IMR-90 (cell line): ENCODE results near the gene NPTX2. TPM values are rescaled to one million over a fixed set of nuclear protein-coding genes. Genes with fewer than 3 reads are reported as not detected.

Experiments used
- ATAC-seq: fragments of 200-7000 bp; cut with Tn5 transposase; 2 replicates; pipeline ENCODE4 v1.9.1; 2020; ENCODE audit warnings: low read depth, mild to moderate bottlenecking, moderate library complexity
- BruUV-seq: library from RNA; stranded (reverse); fragments of 400-500 nt; replicated peaks from 2 replicates; lab custom pipeline; 2021; lab: Mats Ljungman, UMichigan
- CTCF ChIA-PET: fragments of 300-600 bp; formaldehyde crosslinking; extraction: SDS; loops from one replicate; lab custom pipeline; 2021; ENCODE audit warnings: antibody characterized with exemption; lab: Yijun Ruan, JAX
- POLR2A ChIA-PET: fragments of 300-600 bp; sonication (Branson Sonifier 250); formaldehyde crosslinking; loops from one replicate; lab custom pipeline; 2022; ENCODE audit warnings: antibody characterized with exemption; ENCODE audit not compliant: unreplicated experiment; lab: Charles Lee
- DNase-seq: peaks from one replicate; pipeline ENCODE4 v3.0.0; 2013
- H2AFZ ChIP-seq: replicated peaks from 2 replicates; pipeline ENCODE3; 2013; ENCODE audit warnings: low read length, mild to moderate bottlenecking; ENCODE audit not compliant: poor library complexity
- H2AK5ac ChIP-seq: 2 replicates; pipeline ENCODE4 v1.6.1; 2013; ENCODE audit warnings: low read depth, low read length, inconsistent platforms
- H2AK9ac ChIP-seq: replicated peaks from 2 replicates; pipeline ENCODE3; 2013; ENCODE audit warnings: mild to moderate bottlenecking, low read depth, low read length, moderate library complexity; ENCODE audit not compliant: poor library complexity
- H2BK120ac ChIP-seq: 2 replicates; pipeline ENCODE4 v1.6.1; 2013; ENCODE audit warnings: low read depth, low read length, inconsistent platforms
- H2BK15ac ChIP-seq: 3 replicates; pipeline ENCODE4 v1.6.1; 2013; ENCODE audit warnings: low read depth, low read length, inconsistent platforms
- H2BK20ac ChIP-seq: 2 replicates; pipeline ENCODE4 v1.6.1; 2013; ENCODE audit warnings: low read depth, mild to moderate bottlenecking, inconsistent platforms, low read length, moderate library complexity
- H2BK5ac ChIP-seq: 2 replicates; pipeline ENCODE4 v1.6.1; 2013; ENCODE audit warnings: mild to moderate bottlenecking, low read depth, low read length, inconsistent platforms; ENCODE audit not compliant: poor library complexity, severe bottlenecking
- H3K14ac ChIP-seq: replicated peaks from 2 replicates; pipeline ENCODE4 v1.6.1; 2013; ENCODE audit warnings: low read depth, low read length, inconsistent platforms
- H3K18ac ChIP-seq: 2 replicates; pipeline ENCODE4 v1.6.1; 2013; ENCODE audit warnings: low read depth, low read length, control low read depth
- H3K23ac ChIP-seq: 2 replicates; pipeline ENCODE4 v1.6.1; 2013; ENCODE audit warnings: low read depth, low read length, inconsistent platforms
- H3K27ac ChIP-seq: 2 replicates; pipeline ENCODE4 v1.5.1; 2013; ENCODE audit warnings: mild to moderate bottlenecking, control low read depth, low read length; ENCODE audit not compliant: insufficient read depth
- H3K27me3 ChIP-seq: 2 replicates; pipeline ENCODE4 v1.6.1; 2013; ENCODE audit warnings: low read length; ENCODE audit not compliant: control insufficient read depth, insufficient read depth
- H3K36me3 ChIP-seq: 2 replicates; pipeline ENCODE4 v1.6.1; 2013; ENCODE audit warnings: low read length, mixed read lengths; ENCODE audit not compliant: control insufficient read depth, insufficient read depth
- H3K4ac ChIP-seq: 2 replicates; pipeline ENCODE4 v1.6.1; 2013; ENCODE audit warnings: low read depth, low read length, inconsistent platforms
- H3K4me1 ChIP-seq: 2 replicates; pipeline ENCODE4 v1.6.1; 2013; ENCODE audit warnings: low read length, mixed read lengths; ENCODE audit not compliant: control insufficient read depth, insufficient read depth
- H3K4me2 ChIP-seq: 2 replicates; pipeline ENCODE4 v1.6.1; 2013; ENCODE audit warnings: low read depth, mild to moderate bottlenecking, control low read depth, low read length, moderate library complexity
- H3K4me3 ChIP-seq: 2 replicates; pipeline ENCODE4 v1.5.1; 2013; ENCODE audit warnings: low read depth, mild to moderate bottlenecking, control low read depth, low read length, moderate library complexity; ENCODE audit not compliant: insufficient read depth
- H3K56ac ChIP-seq: 2 replicates; pipeline ENCODE4 v1.6.1; 2013; ENCODE audit warnings: low read length, inconsistent platforms; ENCODE audit not compliant: insufficient read depth; ENCODE audit errors: extremely low read depth
- H3K79me1 ChIP-seq, 2 experiments: 2 replicates each; pipeline ENCODE4 v1.6.1; 2013; ENCODE audit warnings: low read length in 2 of 2, inconsistent platforms in 1 of 2, low read depth in 1 of 2
- H3K9ac ChIP-seq: 2 replicates; pipeline ENCODE4 v1.6.1; 2013; ENCODE audit warnings: low read depth, low read length, control low read depth
- H3K9me1 ChIP-seq: 2 replicates; pipeline ENCODE4 v1.6.1; 2013; ENCODE audit warnings: low read length, inconsistent platforms; ENCODE audit not compliant: insufficient read depth
- H3K9me3 ChIP-seq: 2 replicates; pipeline ENCODE4 v1.6.1; 2013; ENCODE audit warnings: low read length; ENCODE audit not compliant: control insufficient read depth, insufficient read depth
- H4K20me1 ChIP-seq: 2 replicates; pipeline ENCODE4 v1.6.1; 2013; ENCODE audit warnings: low read length, inconsistent platforms; ENCODE audit not compliant: insufficient read depth
- H4K5ac ChIP-seq: 2 replicates; pipeline ENCODE4 v1.6.1; 2013; ENCODE audit warnings: mild to moderate bottlenecking, low read depth, low read length, control low read depth
- H4K8ac ChIP-seq, 2 experiments: 2 replicates each; pipeline ENCODE4 v1.6.1; 2013; ENCODE audit warnings: low read depth in 2 of 2, low read length in 2 of 2, control low read depth in 1 of 2, inconsistent platforms in 1 of 2
- H4K91ac ChIP-seq: 2 replicates; pipeline ENCODE4 v1.6.1; 2013; ENCODE audit warnings: low read depth, low read length, inconsistent platforms; ENCODE audit not compliant: insufficient read depth
- BHLHE40 ChIP-seq: fragments of 150-350 bp; IDR thresholded peaks from 2 replicates; pipeline ENCODE4 v1.6.1; 2016; ENCODE audit warnings: mild to moderate bottlenecking, low read depth, low read length
- CEBPB ChIP-seq: IDR thresholded peaks from 2 replicates; pipeline ENCODE4 v1.6.1; 2012; ENCODE audit warnings: low read depth, low read length, improper control_type of control experiment
- CHD1 ChIP-seq: IDR thresholded peaks from 2 replicates; pipeline ENCODE4 v1.6.1; 2012; ENCODE audit warnings: low read depth, low read length, improper control_type of control experiment
- FOS ChIP-seq: fragments of 150-350 bp; IDR thresholded peaks from 2 replicates; pipeline ENCODE4 v1.6.1; 2016; ENCODE audit warnings: low read depth, low read length
- MAFK ChIP-seq: IDR thresholded peaks from 2 replicates; pipeline ENCODE4 v1.6.1; 2012; ENCODE audit warnings: low read depth, low read length, improper control_type of control experiment
- MAZ ChIP-seq: IDR thresholded peaks from 2 replicates; pipeline ENCODE4 v1.6.1; 2012; ENCODE audit warnings: low read depth, mild to moderate bottlenecking, low read length, improper control_type of control experiment, moderate library complexity, borderline replicate concordance
- MXI1 ChIP-seq: IDR thresholded peaks from 2 replicates; pipeline ENCODE4 v1.6.1; 2012; ENCODE audit warnings: low read depth, mild to moderate bottlenecking, low read length, moderate library complexity, borderline replicate concordance
- NFE2L2 ChIP-seq: fragments of 150-350 bp; IDR thresholded peaks from 2 replicates; pipeline ENCODE4 v1.6.1; 2016; ENCODE audit warnings: low read depth, mild to moderate bottlenecking, low read length
- POLR2A ChIP-seq: IDR thresholded peaks from 2 replicates; pipeline ENCODE4 v1.6.1; 2012; ENCODE audit warnings: mild to moderate bottlenecking, low read depth, low read length
- RAD21 ChIP-seq: IDR thresholded peaks from 2 replicates; pipeline ENCODE4 v1.6.1; 2012; ENCODE audit warnings: low read length, improper control_type of control experiment
- RCOR1 ChIP-seq: IDR thresholded peaks from 2 replicates; pipeline ENCODE4 v1.6.1; 2012; ENCODE audit warnings: mild to moderate bottlenecking, low read length, improper control_type of control experiment; ENCODE audit not compliant: insufficient replicate concordance
- RFX5 ChIP-seq: IDR thresholded peaks from 2 replicates; pipeline ENCODE4 v1.8.0; 2012; ENCODE audit warnings: low read depth, mild to moderate bottlenecking, low read length, moderate library complexity
- SMC3 ChIP-seq: fragments of 150-350 bp; IDR thresholded peaks from 2 replicates; pipeline ENCODE4 v1.6.1; 2016; ENCODE audit warnings: low read depth, mild to moderate bottlenecking, antibody characterized with exemption, low read length, moderate library complexity
- whole genome bisulfite sequencing, 2 experiments: methylation state at CpG; one replicate each; pipeline versions ENCODE4 v1.1.5 to v1.1.7; 2013; ENCODE audit warnings: missing lambda C conversion rate in 2 of 2; ENCODE audit not compliant: insufficient read length in 1 of 2; ENCODE audit errors: extremely low coverage in 2 of 2; 5-methylcytosine and 5-hydroxymethylcytosine counted together
- dilution Hi-C: fragments of 300-500 bp; cut with HindIII; formaldehyde crosslinking; loops from one replicate; pipeline ENCODE4 v1.14.3; 2018; ENCODE audit warnings: low sequenced_read_pairs; ENCODE audit not compliant: unreplicated experiment
- in situ Hi-C: fragments of 300-500 bp; cut with MboI; formaldehyde crosslinking; loops from 3 replicates; pipeline ENCODE4 v1.14.3; 2019; ENCODE audit warnings: low sequenced_read_pairs, inconsistent platforms, mixed read lengths
- intact Hi-C: fragments of 100-400 bp; cut with micrococcal nuclease; formaldehyde crosslinking; loops from 2 replicates; pipeline ENCODE4 v1.10.0; 2022
- polyA plus RNA-seq, 3 experiments: library from polyadenylated mRNA; depleted of rRNA; stranded (reverse); fragments of >200 nt; gene quantifications; 2 replicates each; pipeline ENCODE4 v1.2.3, GENCODE V29; 2012; ENCODE audit warnings: low replicate concordance in 1 of 3
- total RNA-seq: library from RNA; depleted of rRNA; stranded (reverse); fragments of >200 nt; gene quantifications from 2 replicates; pipeline ENCODE4 v1.2.3, GENCODE V29; 2012
- TF ChIP-seq, protein P1 (sequence below): fragments of 150-350 bp; IDR thresholded peaks from 2 replicates; pipeline ENCODE4 v1.6.1; 2016; ENCODE audit warnings: low read depth, mild to moderate bottlenecking, low read length, moderate library complexity, borderline replicate concordance
- TF ChIP-seq, protein P2 (sequence below): fragments of 150-350 bp; IDR thresholded peaks from 2 replicates; pipeline ENCODE4 v1.6.1; 2017; ENCODE audit warnings: mild to moderate bottlenecking, antibody characterized with exemption, low read length, low read depth

The NPTX2 gene
- total and polyA plus RNA-seq, 2 of the 4 experiments (the other 2 are of a cell fraction) = under 0.01 to 0.03 TPM

DNA sequence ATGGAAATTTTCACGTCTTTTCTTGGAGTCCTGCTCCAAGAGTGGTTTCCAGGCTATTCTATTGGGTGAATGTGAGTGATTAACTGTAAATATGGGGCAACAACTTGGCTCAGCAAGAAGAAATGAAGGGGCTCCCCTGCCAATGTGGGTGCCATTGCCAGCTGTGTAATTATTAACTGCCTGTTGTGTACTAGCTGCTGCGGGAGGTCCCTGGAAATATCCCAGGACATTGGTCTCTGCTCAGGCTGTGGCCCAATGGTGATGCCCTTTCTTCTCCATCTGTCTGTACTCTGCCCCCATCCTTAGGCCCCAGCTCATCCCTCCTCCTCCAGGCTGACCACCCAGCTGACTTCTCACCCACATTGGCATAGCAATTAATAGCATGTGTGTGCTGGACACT is 29.4 kb downstream of the NPTX2 start (continued):
- no peak for TF ChIP-seq CHD1
- TF ChIP-seq MXI1 = no peak
- no peak for TF ChIP-seq POLR2A
- TF ChIP-seq RFX5 = no peak
- no peak for TF ChIP-seq MAZ
- TF ChIP-seq RCOR1 = no peak

DNA sequence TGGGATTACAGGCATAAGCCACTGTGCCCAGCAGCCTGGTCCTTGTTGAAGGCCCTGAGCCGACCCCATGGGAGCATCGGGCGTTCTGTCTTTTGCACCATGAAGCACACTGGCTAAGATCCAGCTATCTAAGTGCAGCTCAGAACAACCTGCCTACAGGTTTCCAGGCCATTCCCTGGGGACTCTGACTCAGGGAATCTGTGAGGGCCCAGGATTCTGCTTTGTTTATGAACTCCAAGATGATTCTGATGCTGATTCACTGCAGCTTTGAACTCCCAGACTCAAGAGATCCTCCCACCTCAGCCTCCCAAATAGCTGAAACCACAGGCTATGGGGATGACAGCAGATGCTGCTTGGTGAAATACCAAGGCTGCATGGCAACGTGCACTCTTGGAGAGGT is 30.2 kb downstream of the NPTX2 start:
- Histone ChIP-seq H2BK15ac (no peak overlapping the region), H3K23ac (no peak overlapping the region), H3K36me3 (no peaks in the 10 kb centered on the region), H3K4me1 (no peaks in the 10 kb centered on the region), H2BK5ac (no peak overlapping the region), H3K27ac (no peak overlapping the region), H4K20me1 (no peaks in the 10 kb centered on the region), H2AFZ (no peak overlapping the region), H3K56ac (no peak overlapping the region), H2AK9ac (no peak overlapping the region), H3K79me1 (no peaks in the 10 kb centered on the region), H4K5ac (no peak overlapping the region), H3K14ac (no peak overlapping the region), H4K8ac (no peak overlapping the region), H3K4me3 (no peak overlapping the region), H3K9me3 (peaks cover 27% of the 10 kb centered on the region), H2BK120ac (no peak overlapping the region), H2AK5ac (no peak overlapping the region), H3K9me1 (no peaks in the 10 kb centered on the region), H3K18ac (no peak overlapping the region), H4K91ac (no peak overlapping the region), H3K27me3 (no peaks in the 10 kb centered on the region), H2BK20ac (no peak overlapping the region), H3K9ac (no peak overlapping the region), H3K4ac (no peak overlapping the region), H3K4me2 (no peak overlapping the region)
- DNase-seq (no peak), ATAC-seq (no peak)
- 20% methylated on average over 2 of the region's 4 CpGs; no CpG with 5 or more reads in 1 of the 2 experiments for WGBS, 2 experiments
- intact Hi-C loops (no loop called here), dilution Hi-C loops (no loop called here), in situ Hi-C loops (no loop called here)
- no TSS peak for BruUV-seq
- ChIA-PET POLR2A (interaction anchor here (0.6 kb wide), 1 partner anchor 1406 kb away, joined by 8 read pairs; no protein-coding TSS in a partner anchor), CTCF (no interaction called here)
- TF ChIP-seq SMC3 = no peak
- TF ChIP-seq POLR2A = no peak
- TF ChIP-seq RFX5 = no peak
- TF ChIP-seq RAD21 = no peak
- TF ChIP-seq CHD1 = no peak
- no peak for TF ChIP-seq MAZ
- TF ChIP-seq MAFK = no peak
- TF ChIP-seq FOS = no peak
- TF ChIP-seq, protein P1, sequence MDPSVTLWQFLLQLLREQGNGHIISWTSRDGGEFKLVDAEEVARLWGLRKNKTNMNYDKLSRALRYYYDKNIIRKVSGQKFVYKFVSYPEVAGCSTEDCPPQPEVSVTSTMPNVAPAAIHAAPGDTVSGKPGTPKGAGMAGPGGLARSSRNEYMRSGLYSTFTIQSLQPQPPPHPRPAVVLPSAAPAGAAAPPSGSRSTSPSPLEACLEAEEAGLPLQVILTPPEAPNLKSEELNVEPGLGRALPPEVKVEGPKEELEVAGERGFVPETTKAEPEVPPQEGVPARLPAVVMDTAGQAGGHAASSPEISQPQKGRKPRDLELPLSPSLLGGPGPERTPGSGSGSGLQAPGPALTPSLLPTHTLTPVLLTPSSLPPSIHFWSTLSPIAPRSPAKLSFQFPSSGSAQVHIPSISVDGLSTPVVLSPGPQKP = no peak
- TF ChIP-seq RCOR1 = no peak
- TF ChIP-seq, protein P2, sequence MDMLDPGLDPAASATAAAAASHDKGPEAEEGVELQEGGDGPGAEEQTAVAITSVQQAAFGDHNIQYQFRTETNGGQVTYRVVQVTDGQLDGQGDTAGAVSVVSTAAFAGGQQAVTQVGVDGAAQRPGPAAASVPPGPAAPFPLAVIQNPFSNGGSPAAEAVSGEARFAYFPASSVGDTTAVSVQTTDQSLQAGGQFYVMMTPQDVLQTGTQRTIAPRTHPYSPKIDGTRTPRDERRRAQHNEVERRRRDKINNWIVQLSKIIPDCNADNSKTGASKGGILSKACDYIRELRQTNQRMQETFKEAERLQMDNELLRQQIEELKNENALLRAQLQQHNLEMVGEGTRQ = no peak
- no peak for TF ChIP-seq MXI1
- TF ChIP-seq BHLHE40 = no peak
- TF ChIP-seq CEBPB = no peak
- TF ChIP-seq NFE2L2 = no peak
